GM21717 (cell line): ENCODE results near the gene ABHD17A.

Experiments used
- ATAC-seq: cut with Tn5 transposase; IDR thresholded peaks from one replicate; pipeline ENCODE4 v1.9.1; 2021; ENCODE audit warnings: mild to moderate bottlenecking, moderate library complexity; ENCODE audit not compliant: unreplicated experiment

ABHD17A gene

DNA sequence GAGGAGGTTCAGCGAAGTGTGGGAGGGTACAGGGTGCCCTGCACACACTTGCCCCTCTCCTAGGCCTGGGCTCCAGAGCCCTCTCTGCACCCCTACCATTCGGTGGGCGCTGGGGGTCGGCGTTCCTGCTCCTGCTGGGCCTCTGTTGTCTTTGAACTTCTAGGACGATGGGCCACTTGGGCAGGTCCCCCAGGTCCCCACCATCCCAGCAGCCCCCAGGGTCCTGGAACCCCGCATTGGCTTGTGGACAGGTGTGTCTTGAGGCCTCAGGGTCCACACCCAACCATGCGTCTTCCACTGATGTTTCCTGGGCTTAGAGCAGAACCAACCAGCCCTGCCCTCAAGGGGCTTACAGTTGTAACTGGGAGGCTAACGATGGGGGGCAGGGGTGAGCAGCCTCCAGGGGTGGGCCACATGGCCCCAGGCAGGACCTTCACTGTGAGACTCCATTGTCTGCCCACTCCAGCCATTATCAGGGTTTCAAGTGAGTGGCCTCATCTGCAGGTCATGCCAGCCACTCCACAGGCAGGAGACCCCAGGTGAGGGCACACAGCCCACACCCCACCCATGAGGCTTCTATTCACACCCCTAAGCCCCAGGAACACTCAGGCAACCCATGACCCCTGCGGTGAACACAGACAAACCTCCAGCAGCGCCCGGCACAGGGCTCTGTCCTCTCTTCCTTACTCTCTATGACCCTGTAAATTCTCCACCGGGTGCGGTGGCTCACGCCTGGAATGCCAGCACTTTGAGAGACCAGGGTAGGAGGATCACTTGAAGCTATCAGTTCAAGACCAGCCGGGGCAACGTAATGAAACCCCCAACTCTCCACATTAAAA lies 19.9 kb downstream of the ABHD17A start:
- no peak for ATAC-seq

DNA sequence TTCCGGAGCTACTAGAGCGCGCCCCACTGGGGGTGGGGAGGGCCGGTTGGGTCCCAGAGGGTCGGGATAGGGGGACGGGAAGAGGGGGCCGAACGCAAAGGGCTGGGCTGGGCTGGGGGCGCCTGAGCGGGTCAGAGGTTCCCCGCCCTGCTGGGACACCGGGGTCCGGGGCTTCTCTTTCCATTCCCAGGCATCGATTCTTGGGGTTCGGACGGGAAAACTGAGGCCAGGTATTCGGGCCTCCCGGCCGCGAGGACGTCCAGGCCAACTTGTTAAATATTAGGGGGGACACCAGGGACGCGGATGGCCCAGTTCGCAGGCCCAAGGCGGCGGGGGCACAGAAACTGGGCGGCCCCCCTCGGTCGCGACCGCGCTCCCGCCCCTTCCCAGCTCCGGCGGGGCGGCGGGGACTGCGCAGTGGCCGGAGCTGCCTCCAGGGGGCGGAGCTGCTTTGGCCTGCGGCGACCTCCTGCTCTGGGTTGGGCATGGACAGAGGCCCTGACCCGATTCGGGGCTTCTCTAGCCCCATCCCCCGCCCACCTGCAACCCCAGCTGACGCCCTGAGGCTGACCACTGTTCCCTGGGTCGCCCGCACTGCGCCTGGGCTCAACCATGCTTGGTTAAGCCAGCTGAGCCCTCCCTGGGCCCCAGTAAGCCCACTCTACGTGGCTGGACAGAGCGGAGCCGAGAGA lies 20.7 kb downstream of the ABHD17A start:
- ATAC-seq: no peak

DNA sequence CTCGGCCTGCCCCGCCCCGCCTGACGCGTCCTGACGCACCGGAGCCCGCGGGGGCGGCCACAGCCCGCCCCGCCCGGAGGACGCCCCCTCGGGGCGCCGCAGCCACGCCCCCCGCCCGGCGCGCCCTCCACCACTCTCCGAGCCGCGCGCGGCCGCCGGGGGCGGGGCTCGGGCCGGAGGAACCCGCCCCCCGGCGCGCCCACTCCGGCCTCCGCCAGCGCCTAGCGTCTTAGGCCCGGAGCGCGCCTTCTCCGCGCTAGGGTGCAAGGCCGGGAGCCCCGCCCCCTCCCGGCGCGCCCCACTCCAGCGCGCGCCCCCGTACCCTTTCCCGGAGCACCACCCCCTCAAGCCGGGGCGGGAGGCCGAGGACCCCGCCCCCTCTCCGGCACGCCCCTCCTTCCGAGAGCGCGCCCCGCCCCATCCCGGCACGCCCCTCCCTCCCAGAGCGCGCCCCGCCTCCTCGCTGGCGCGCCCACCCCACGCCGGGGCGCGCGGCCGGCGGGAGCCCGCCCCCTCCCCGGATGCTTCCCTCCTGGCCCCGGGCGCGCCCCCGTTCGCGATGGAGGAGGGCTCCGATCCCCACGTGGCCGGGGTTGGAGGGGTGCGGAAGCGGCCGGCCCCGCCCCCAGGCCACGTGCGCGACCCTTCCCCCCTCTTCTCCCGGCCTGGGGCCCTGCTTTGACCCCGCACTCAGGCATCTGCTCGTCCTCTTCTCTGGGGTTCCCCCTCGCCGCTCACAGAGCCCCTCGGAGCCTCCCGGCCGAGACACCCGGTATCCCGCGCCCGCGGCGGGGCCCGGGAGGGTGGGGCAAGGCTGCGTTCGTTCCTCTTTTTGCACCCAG lies 21.4 kb downstream of the ABHD17A start:
- ATAC-seq: peak; percentile 34

DNA sequence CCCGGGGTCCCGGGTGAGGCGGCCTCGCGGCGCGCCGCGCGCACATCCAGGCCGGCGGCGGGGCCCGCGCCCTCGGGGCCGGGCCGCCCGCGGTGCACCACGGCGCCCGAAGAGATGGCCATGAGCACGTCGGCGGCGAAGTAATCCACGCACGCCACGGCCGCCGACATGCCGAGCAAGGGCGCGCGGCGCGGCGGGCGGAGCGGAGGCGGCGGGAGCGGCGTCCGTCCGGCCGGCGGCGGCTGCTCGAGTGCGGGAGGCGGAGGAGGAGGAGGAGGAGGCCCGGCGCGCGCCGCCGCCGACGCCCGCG lies 22.0 kb downstream of the ABHD17A start, which contains the start of gene KLF16:
TSS of gene KLF16 (minus strand) at position 252 of the 310 bp plus-strand sequence. CDS start at position 170, 82 bp downstream.
- ATAC-seq: no peak

DNA sequence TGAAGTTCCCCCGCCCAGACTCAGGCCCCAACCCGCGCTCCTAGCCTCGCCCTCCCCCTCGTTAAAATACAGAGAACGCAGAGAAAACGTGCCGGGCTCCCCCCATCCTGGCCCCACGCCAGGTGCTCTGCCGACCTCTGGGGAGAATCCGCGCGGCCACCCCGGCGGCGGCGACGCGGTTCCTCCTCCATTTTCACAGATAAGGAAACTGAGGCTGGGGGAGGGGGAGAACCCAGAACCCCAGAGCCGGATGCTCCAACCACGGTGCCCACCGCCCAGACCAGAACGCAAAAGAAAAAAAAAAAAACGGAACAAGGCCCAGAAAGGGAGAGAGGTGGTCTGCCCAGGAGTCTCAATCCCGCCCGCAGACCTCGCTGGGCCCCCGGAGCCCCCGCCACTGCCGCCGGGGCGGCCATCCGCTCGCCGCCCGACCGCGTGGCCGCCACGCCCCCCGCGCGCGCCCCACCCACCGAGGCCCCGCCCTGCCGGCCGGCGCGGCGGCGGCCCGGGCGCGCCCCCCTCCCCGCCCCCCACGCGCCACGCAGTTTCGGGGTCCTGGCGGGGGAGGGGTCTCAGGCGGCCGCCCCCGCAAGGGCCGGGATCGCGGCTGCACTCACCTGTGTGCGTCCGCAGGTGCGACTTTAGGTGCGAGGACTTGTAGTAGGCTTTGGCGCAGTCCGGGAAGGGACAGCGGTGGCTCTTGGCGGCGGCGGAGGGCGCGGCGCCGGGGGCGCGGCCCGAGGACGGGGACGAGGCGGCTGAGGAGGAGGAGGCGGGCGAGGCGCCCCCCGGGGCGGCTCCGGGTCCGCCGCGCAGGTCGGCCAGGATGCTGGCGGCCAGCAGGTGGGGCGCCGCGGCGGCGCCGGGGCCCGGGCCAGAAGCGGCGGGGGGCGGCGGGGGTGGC lies 22.6 kb downstream of the ABHD17A start:
- ATAC-seq: peak; percentile 1

DNA sequence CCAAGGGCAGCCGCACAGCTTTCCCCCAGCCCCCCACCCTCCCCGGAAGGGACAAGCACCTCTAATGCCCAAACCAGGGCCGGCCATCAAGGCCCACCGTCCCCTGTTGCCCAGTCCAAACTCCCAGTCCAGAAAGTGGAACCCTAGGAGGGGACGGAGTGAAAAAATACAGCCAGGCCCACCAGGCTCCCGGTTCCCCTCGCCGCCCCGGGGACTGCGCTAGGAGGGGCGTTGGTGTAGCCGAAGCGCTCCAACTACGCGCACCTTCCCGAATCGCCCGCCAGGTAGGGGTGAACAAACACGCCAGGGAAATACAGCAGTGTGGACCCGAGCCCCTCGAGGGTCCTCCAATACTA lies 23.2 kb downstream of the ABHD17A start:
- no peak for ATAC-seq

DNA sequence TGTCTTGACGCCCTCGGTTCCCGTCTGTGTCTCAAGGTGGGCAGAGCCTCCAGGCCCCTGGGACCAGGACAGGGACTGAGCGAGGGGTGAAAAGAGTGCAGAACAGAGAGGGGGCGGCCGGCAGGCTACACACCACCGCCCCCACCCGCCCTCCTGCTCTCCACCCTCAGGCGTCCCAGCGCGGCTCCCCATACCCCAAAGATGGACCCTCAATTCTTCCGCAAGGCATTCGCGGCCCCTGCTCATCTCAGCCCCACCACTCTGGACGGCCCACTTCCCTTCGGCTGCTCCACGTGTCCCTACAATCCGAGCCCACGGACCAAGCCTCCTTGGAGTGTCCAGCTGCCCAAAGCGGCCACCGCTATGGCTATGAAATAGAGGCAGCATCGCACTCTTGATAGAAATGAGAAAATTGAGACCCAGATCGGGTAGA lies 23.7 kb downstream of the ABHD17A start:
- ATAC-seq: no peak

DNA sequence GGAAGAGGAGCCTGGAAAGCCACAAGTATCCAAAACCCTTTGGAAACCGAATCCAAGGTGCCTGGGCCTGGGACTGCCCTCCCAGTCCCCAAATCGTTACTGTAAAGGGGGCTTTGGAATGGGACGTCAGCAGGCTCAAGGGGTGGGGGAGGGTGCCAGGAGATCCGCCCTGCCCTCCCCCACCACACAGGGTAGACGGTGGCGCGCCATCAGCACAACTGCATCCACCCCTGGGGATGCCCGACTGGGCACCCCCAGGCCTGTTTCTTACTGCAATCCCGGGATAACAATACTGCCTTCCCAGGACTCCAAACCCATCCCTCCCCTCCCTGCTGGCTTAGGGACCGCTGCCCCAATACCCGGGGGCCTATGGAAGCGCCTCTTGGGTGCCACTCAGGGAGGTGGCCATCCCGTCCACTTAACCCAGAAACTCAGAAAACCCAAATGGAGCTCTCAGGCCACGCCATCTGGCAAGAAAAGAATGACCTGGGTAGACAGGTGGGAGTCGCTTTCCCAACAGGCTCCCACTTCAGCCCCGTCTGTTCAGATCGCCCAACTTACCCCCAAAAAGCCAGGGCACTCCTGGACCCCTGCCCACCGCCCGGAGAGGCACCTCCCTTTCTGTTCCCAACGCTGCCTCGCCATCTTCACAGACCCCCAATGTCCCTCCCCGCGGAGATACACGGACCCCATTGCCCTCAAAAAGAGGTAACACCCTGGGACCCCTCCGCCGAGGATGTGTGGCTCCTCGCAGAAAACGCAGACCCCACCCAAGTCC lies 24.3 kb downstream of the ABHD17A start:
- ATAC-seq: no peak

DNA sequence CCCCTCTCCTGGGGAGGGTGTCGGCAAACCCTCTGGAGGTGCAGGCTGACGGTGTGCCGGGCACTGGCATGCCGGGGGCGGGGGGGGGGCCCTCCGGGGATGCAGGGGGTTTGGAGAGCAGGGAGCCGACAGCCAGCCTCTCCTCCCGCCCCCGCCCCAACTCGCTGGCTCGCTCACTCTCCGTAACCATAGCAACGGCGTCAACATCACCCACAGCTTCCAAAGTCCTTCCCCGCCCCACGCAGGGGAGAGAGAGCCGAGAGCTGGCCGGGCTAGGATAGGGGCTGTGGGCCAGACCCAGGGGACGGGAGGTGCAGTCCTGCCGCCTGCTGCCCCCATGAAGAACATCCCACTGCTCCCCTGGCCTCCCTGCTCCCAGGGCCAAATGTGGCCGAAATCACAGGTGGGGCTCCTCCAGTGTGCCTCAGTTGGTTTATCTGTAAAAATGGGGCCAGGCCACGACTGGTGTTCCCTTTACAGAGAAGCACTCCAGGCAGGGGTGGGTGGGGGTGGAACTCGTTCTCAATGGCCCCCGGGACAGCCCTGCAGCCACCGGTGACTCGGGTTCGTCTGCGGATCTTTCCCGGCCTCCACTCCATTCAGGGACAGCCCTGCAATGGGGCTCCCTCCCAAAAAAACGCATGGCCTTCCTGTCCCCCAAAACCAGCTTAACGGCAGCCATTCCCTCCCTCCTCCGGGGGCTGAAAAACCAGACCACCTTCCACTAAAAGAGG lies 25.1 kb downstream of the ABHD17A start:
- ATAC-seq: no peak

DNA sequence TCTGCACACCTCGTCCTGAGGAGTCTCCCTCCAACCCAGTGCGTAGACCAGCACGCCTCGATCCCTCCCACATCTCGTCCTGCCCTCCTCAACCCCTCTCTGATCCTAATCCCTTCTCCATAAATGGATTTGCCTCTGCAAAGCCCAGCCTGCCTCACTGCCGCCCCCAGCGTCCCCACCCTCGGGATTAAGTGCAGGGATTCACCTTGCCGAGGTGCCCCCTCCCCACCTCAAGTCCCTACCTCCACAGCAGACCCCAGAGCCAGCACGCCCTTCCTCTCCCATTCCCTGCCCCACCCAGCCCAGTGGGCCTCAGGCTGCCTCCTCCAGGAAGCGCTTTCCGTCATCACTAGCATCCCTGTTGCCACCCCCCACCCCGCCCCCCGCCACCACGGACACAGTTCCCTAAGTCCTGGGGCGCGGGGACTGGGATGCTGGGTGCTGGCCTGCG lies 25.9 kb downstream of the ABHD17A start:
- no peak for ATAC-seq

DNA sequence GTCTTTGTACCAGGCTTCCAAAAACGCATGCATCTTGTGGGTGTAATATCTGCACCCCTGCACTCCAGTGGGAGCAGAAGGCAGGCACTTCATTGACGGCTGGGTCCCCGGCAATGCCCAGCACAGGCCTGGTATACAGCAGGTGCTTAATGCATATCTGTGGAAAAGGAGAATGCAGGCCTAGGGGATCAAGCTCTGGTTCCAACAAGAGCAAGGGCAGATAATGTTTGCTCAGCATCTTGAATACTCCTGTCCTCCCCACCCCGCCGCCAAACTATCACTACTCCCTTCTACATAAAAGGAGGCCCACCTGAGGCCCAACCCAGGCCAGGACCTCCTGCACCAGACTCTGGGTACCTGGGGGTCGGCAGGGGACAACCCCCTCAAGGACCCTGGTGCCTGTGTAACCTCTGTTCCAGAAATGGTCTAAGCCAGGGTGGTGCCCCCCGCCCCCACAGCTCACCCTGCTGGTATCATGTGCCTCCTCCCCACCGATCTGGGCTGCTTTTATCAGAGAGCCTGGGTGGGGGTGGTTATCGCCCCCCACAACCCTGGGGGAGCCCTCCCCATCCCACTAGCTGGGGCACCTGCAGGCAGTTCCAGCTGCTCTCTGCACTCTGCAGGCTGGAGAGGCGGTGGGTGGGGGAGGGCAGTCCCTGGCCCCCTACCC lies 26.7 kb downstream of the ABHD17A start:
- no peak for ATAC-seq

DNA sequence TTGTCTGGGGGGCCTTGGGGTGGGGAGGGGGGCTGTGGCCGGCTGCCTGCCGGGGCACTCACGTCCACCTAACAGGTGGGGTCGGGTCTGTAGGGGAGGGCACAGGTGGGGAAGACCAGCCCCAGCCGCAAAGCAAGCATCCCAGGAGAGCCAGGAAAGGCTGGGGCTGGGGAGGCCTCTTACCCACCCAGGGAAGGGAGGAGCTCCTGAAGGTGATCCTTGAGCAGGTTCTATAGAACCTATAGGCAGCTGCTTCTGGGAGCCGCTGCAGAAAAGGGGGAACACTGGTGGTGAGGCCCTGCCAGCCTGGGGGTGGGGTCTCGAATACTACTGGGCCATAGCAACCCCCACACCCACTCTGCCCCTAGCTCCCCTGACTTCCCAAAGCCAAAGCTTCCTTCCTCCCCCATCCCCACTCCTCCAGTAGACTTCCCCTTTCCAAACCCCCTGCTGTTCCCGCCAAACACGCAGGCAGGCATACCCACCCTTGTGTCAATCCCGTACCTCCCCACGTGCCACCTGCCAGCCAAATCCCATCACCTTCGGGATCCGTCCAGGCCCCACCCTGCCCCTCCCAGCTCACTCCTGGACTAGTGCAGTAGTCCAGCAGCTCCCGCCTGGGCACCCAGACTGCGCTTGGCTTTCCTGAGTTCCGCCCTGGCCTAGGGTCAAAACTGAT lies 27.5 kb downstream of the ABHD17A start:
- ATAC-seq: no peak

DNA sequence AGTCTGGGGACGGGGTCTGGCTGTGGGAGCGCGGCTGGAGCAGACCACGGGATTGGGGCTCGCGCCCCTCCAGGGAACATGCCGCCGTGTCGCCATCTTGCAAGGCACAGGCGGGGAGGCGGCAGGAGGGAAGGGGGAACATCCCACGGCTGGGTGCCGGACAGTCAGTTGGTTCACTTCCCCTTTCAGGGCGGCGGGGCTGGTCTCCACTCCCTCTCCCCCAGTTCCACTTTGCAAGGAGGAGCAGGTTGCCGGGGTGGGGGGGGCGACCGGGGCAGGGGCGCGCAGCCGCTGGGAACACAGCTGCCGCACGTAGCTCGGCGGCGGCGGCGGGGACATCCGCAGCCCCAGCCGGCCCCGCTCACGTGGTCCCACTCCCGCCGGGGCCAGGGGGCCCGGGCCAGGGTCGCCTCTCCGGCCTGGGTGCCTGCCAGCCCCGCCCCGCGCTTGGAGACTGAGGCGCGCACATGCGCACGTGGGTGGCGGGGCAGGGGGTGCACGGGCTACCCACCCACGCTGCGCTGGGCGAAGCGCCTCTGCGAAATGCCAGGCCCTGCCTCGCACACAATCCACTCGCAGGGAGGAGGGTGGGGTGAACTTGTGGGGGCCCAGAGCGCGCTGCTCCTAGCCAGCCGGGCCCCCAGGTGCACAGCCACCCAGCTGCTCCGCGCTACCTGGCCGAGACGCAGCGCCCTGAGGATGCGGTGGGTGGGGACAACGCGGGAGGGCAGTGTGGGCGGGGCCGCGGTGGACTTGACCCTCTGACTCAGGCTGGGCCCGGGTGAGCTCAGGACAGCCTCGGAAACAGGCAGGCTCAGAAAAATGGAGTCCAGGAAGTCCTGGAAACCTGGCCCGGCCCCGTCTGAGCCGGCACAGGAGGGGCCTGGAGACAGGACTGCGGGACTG lies 28.3 kb downstream of the ABHD17A start:
- no peak for ATAC-seq

DNA sequence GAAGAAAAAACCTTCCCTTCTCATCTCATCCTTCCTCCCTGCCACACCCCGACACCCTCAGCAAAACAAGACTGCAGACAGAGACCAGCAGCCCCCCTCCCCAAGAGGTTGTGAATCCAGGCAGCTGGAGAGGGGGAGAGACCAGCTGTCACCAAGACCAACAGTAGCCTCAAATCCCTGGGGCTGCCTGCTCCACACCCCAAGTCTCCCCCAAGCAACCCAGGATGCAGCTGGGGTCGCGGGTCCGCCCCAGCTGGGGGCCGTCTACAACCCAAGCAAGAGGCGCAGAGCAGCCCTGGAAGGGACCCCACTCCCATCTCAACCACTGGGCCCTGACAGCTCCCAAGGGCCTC lies 29.0 kb downstream of the ABHD17A start:
- ATAC-seq: no peak

DNA sequence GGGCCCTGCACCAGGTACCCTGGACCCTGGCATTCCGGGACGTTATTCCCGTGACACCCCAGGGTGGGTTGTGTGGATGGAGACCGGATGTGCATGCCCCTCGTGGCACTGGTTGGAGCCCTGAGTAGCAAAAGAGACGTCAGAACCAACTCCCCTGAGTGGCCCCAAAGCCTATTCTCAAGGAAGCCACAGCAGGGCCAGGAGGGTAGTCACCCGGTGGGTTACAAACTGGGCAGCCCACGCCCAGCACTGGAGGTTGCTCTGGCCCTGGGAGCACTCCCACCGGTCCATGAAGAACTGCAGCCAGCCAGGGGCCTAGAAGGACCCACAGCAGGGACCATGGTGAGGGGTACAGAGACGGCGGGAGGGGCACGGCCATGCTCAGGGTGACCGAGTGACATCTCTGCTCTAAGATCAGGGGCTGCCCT lies 29.5 kb downstream of the ABHD17A start:
- ATAC-seq: no peak

DNA sequence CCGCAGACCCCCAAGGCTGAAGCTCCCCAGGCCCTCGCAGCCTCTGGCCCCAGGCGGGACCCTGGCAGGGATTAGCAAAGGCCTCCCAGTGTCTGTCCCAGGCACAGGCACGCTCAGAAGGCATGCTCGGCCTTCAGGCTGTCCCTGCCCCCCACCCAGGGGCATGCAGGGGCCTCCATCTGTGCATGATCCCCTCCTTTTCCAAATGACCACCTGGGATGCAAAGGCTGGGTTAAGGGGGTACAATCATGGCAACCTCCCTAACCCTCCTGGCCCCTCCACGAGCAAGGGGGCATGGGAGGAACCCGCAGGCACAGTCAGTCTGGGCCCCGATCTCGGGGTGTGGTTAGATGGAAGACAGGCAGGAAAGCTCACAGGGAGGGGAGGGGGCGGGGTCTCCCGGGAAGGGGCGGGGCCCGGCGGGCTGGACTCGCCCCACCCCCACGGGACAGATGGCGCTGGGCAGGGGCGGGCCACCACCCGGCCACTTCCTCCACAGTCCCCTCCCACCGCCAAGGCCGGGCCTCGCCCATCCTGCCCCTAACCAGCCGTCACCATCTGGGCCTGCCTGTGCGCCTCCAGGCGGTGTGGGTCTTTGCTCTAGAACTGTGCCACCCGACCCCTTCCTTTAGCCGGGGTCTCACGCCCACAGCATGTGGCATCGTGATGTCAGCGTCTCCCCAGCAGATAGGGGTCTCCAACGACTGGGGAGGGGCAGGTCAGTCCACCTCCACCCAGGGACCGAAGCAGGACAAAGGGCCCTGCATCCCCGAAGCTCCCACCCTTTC lies 30.1 kb downstream of the ABHD17A start:
- ATAC-seq: no peak
